LNCAP (cell line): ENCODE data around the gene KHDRBS2.

ENCODE experiments used
- TF ChIP-seq, protein P1 (sequence below): fragments of 450-650 bp; IDR thresholded peaks from 2 replicates; pipeline ENCODE4 v1.5.1; 2017; ENCODE audit warnings: mild to moderate bottlenecking

The KHDRBS2 gene

DNA sequence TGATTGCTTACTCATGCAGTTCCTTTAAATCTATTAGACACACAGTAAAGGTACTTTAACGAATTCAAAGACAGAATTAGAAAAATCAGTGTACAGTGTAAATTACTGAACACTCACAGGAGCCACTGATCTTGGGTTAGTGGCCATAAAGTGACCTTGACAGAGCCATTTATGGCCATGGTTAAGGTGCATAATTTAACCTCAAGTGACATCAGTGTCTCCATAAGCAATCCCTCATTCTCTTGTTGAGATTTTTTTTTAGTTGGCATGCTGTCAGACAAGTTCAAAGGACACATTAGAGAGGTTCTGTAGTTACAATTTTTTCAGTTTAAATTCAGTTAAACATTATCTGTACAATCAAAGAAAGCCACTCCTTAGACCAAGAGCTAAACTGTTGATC, 334.4 kb downstream of the KHDRBS2 start:
- TF ChIP-seq, protein P1, sequence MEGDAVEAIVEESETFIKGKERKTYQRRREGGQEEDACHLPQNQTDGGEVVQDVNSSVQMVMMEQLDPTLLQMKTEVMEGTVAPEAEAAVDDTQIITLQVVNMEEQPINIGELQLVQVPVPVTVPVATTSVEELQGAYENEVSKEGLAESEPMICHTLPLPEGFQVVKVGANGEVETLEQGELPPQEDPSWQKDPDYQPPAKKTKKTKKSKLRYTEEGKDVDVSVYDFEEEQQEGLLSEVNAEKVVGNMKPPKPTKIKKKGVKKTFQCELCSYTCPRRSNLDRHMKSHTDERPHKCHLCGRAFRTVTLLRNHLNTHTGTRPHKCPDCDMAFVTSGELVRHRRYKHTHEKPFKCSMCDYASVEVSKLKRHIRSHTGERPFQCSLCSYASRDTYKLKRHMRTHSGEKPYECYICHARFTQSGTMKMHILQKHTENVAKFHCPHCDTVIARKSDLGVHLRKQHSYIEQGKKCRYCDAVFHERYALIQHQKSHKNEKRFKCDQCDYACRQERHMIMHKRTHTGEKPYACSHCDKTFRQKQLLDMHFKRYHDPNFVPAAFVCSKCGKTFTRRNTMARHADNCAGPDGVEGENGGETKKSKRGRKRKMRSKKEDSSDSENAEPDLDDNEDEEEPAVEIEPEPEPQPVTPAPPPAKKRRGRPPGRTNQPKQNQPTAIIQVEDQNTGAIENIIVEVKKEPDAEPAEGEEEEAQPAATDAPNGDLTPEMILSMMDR, result no peak

DNA sequence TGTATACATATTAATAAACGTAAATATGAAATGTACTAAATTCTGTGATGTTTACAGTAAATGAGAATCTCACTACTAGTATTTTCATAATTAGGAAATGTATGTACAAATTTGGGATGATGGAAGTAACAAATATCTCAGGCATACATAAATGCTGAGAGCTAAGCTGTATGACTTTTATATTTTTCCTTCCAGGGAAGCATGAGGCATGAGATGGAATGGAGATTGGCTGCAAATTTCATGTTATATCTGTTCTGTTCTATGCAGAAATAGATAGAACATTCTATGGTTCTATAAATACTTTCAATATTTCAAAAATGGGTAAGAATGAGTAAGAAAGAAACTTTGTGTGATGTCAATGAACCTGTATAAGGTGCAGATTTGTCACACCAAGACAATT, 335.2 kb downstream of the KHDRBS2 start:
- TF ChIP-seq, protein P1, result no peak

DNA sequence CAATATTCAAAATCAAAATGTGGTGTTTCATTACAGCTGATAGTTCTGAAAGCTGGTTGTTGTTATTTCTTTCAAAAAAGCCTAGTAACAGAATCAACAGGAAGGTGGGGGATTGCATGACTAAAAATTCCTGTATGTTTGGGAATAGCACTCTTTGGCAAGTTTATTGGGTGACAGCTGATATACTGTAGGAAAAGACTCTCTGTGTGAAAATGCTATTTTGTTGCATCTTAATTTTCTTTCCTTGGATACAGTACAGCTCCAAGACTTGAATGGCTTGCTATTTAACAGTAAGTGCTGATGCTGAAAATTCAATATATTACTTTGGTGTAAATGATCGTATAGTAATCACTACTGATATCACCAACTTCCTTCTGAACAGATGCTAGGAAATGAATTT, 336.1 kb downstream of the KHDRBS2 start:
- TF ChIP-seq, protein P1, result no peak

DNA sequence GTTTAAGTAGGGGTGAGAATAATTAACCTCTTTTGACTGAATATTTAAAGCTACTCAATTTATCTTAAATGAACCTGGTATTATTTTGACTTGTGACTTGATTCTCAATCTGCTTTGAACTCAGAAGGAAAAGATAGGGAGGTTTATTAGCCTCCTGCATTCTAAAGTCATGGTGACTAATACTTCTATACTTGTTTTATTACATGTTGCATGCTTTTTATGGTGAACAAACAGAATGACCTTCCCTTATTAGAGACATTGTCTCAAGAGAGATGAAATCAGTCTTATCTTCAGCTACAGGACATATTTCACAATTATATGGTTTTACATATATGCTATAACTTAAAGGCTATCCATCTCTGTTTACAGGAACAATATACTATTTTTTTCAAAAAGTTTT, 336.9 kb downstream of the KHDRBS2 start:
- TF ChIP-seq, protein P1, result no peak

DNA sequence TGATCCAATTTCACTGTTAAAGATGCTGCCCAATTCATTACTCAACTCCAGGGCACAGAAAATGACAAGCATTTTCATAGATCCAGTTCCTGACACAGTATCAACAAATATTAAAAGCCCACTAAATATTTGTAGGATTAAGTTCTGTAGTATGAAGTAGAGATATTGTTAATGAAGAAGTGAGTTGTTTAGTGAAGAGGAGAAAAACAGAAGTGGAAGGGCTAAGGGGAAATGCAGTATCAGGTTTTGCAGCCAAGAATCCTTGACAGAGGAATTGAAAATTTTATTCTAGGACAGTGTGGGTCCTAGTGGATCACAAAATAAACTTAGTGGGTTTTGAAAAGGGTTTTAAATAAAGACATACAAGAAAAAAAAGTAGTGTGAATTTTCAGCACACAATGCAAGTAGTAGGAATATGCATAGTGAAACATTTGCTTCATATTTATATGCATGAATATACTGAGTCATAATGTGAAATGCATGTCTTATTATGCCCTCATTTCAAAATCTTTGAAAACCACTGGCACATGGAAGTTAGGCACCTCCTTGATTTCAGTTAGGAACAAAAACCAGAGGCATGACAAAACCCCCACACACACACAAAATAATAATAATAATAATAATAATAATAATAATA, 338.6 kb downstream of the KHDRBS2 start:
- TF ChIP-seq, protein P1, result no peak

DNA sequence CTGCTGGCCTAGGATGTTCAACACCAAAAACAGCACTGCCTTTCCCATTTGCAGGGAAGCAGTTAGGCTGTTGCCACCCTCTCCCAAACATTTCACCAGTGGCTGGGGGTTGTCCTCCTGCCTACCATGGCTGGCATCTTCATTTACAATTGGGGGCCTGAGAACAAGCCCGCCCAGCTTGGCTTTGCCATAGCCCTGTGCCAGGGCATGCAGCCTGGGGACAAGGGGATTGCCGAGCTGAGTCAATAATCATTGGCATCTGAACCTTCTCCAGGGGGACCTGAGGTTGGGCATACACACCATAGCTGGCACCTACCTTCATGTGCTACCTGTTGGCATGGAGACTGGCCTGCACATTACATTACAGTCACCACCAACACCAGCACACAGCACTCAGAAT, 345.1 kb downstream of the KHDRBS2 start:
- TF ChIP-seq, protein P1, result no peak

DNA sequence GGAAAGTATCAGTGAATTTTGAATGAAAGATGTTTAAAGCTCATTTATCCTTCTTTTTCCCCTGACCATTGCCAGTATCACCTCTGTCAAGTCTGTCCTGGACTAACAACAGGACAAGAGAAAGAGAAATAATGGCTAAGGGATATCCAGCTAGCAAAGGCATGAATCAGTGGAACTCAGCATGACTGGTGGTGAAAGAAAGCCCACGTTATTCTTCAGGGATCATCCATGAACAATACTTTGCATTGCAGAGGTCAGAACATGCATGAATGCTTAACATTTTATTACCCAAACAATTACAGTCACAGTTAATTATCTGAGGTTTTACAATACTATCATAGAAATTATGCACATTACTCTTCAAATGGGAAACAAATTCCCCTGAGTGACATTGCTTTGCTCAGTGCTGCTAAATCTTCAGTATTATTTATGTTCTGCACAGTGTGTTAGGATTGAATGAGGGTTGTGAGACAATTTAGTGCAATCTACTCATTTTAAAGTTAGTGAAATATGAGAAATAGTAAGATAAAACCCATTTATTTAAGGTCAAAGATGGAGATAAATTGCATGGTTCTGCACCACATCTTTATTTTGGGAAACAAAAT, 350.7 kb downstream of the KHDRBS2 start:
- TF ChIP-seq, protein P1, result no peak
